HG03558 (cell line): ENCODE data around the gene SENP2.
"Not testable (repeated sequence)": the region's sequence is repeated elsewhere in the genome, so short reads cannot be mapped to it uniquely, and the experiment has no call there.

Source experiments
- ATAC-seq: cut with Tn5 transposase; IDR thresholded peaks from one replicate; pipeline ENCODE4 v1.9.1; 2021; ENCODE audit warnings: moderate number of reproducible peaks; ENCODE audit not compliant: unreplicated experiment; ENCODE audit errors: extremely low read depth

SENP2 gene

GRCh38 chr3:185584686-185585085 is 1.4 kb upstream of the SENP2 start:
- no peak for ATAC-seq

GRCh38 chr3:185585518-185585858 is 607 bp upstream of the SENP2 start:
- ATAC-seq = no peak

GRCh38 chr3:185586686-185587039 is 568 bp downstream of the SENP2 start:
- no peak for ATAC-seq

GRCh38 chr3:185594073-185594472 is 8.0 kb downstream of the SENP2 start:
- ATAC-seq = no peak

- no peak for ATAC-seq
Observed at GRCh38 chr3:185595526-185595925, 9.4 kb downstream of the SENP2 start.

- no peak for ATAC-seq
Observed at GRCh38 chr3:185605566-185605965, 19.5 kb downstream of the SENP2 start.

- no peak for ATAC-seq
Observed at GRCh38 chr3:185606196-185606595, 20.1 kb downstream of the SENP2 start.

- no peak for ATAC-seq
Observed at GRCh38 chr3:185613016-185613415, 26.9 kb downstream of the SENP2 start.

- ATAC-seq = no peak
Observed at GRCh38 chr3:185623939-185624665, 38.0 kb downstream of the SENP2 start.

GRCh38 chr3:185625784-185626183 is 39.7 kb downstream of the SENP2 start:
- ATAC-seq = no peak

- ATAC-seq = no peak
Observed at GRCh38 chr3:185629554-185630181, 43.6 kb downstream of the SENP2 start.

GRCh38 chr3:185630182-185630622 is 44.1 kb downstream of the SENP2 start:
- ATAC-seq = no peak

GRCh38 chr3:185631108-185631507 is 45.0 kb downstream of the SENP2 start:
- no peak for ATAC-seq

GRCh38 chr3:185631508-185632206 is 45.6 kb downstream of the SENP2 start:
- no peak for ATAC-seq

- no peak for ATAC-seq
Observed at GRCh38 chr3:185632996-185633395, 46.9 kb downstream of the SENP2 start.

GRCh38 chr3:185637388-185637787 is 51.3 kb downstream of the SENP2 start:
- no peak for ATAC-seq

GRCh38 chr3:185638651-185639050 is 52.6 kb downstream of the SENP2 start:
- not testable (repeated sequence) for ATAC-seq

GRCh38 chr3:185639632-185640206 is 53.6 kb downstream of the SENP2 start:
- no peak for ATAC-seq

GRCh38 chr3:185640308-185640707 is 54.2 kb downstream of the SENP2 start:
- ATAC-seq = no peak

- not testable (repeated sequence) for ATAC-seq
Observed at GRCh38 chr3:185645191-185645590, 59.1 kb downstream of the SENP2 start.
